Calu3 (cell line): ENCODE results near the gene MXRA8. TPM values are rescaled to one million over a fixed set of nuclear protein-coding genes. Genes with fewer than 3 reads are reported as not detected.

Experiments
- BruUV-seq: library from RNA; stranded (reverse); fragments of 400-500 nt; replicated peaks from 2 replicates; lab custom pipeline; 2021; lab: Mats Ljungman, UMichigan
- CTCF ChIA-PET: fragments of 300-600 bp; sonication (Branson Sonifier 250); formaldehyde crosslinking; loops from one replicate; lab custom pipeline; 2022; ENCODE audit warnings: antibody characterized with exemption; lab: Charles Lee
- DNase-seq: peaks from one replicate; pipeline ENCODE4 v3.0.0; 2022
- H3K27ac Mint-ChIP-seq: one replicate; pipeline ENCODE4 v1.8.0; 2022; ENCODE audit warnings: mixed read lengths; ENCODE audit not compliant: unreplicated experiment
- H3K27me3 Mint-ChIP-seq: one replicate; pipeline ENCODE4 v1.8.0; 2022; ENCODE audit warnings: mixed read lengths; ENCODE audit not compliant: unreplicated experiment
- H3K36me3 Mint-ChIP-seq: one replicate; pipeline ENCODE4 v1.8.0; 2022; ENCODE audit warnings: mild to moderate bottlenecking, moderate library complexity, mixed read lengths; ENCODE audit not compliant: insufficient read depth, unreplicated experiment
- H3K4me1 Mint-ChIP-seq: one replicate; pipeline ENCODE4 v1.8.0; 2022; ENCODE audit warnings: mild to moderate bottlenecking, low read depth, mixed read lengths; ENCODE audit not compliant: unreplicated experiment
- H3K4me3 Mint-ChIP-seq: one replicate; pipeline ENCODE4 v1.8.0; 2022; ENCODE audit warnings: mild to moderate bottlenecking, low read depth, moderate library complexity, mixed read lengths; ENCODE audit not compliant: unreplicated experiment
- H3K9me3 Mint-ChIP-seq: one replicate; pipeline ENCODE4 v1.8.0; 2022; ENCODE audit warnings: low read depth, mixed read lengths; ENCODE audit not compliant: unreplicated experiment
- CTCF ChIP-seq: fragments of 200-600 bp; IDR thresholded peaks from one replicate; pipeline ENCODE4 v1.8.0; 2022; ENCODE audit warnings: antibody characterized with exemption; ENCODE audit not compliant: unreplicated experiment
- intact Hi-C: fragments of 100-400 bp; cut with micrococcal nuclease; formaldehyde crosslinking; loops from one replicate; pipeline ENCODE4 v1.10.0; 2022; ENCODE audit not compliant: unreplicated experiment
- total RNA-seq: library from RNA; stranded (reverse); gene quantifications from 2 replicates; pipeline ENCODE4 v1.2.3, GENCODE V29; 2022

MXRA8 gene
- total RNA-seq, 1 experiment from 2014 or later: not detected

- no peaks in the 10 kb centered on the region for H3K9me3 Mint-ChIP-seq
- BruUV-seq: no TSS peak
- CTCF ChIA-PET: no interaction called here
- H3K4me1 Mint-ChIP-seq: no peaks in the 10 kb centered on the region
- DNase-seq: no peak
- H3K27ac Mint-ChIP-seq: no peak overlapping the region
- no peaks in the 10 kb centered on the region for H3K27me3 Mint-ChIP-seq
- TF ChIP-seq CTCF: no peak
- intact Hi-C loops: no loop called here
- peaks cover 75% of the 10 kb centered on the region for H3K36me3 Mint-ChIP-seq
- no peak overlapping the region for H3K4me3 Mint-ChIP-seq
These were observed 35.1 kb upstream of the MXRA8 start for GRCh38 chr1:1393428-1393827.

GRCh38 chr1:1393014-1393413, 34.7 kb upstream of the MXRA8 start:
- Mint-ChIP-seq H3K27me3 (no peaks in the 10 kb centered on the region), H3K27ac (no peak overlapping the region), H3K36me3 (peaks cover 74% of the 10 kb centered on the region), H3K4me1 (no peaks in the 10 kb centered on the region), H3K4me3 (no peak overlapping the region), H3K9me3 (no peaks in the 10 kb centered on the region)
- no peak for DNase-seq
- CTCF ChIA-PET: no interaction called here
- no peak for TF ChIP-seq CTCF
- intact Hi-C loops: no loop called here
- BruUV-seq: no TSS peak

DNA sequence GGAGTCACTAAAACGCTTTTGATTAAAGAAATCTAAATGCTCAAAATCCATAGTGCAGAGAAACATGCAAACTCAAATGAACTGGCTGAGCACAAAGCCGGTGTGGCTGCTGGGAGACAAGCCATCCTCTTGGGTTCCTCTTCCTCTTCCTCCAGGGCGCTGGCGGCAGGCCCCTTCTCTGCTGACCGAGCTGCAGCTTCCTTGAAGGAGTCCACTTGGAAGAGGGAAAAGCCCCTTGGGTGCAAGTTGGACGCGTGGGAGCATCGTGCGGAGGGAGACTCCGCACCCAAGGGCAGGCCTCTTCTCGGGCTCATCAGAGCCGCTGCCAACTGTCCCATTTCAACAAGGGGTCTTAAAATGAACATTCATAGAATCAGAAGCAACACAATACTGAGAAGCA, 32.9 kb upstream of the MXRA8 start:
- intact Hi-C loops: no loop called here
- Mint-ChIP-seq H3K27me3 (no peaks in the 10 kb centered on the region), H3K27ac (no peak overlapping the region), H3K36me3 (peaks cover 74% of the 10 kb centered on the region), H3K9me3 (no peaks in the 10 kb centered on the region), H3K4me3 (no peak overlapping the region), H3K4me1 (no peaks in the 10 kb centered on the region)
- no peak for TF ChIP-seq CTCF
- TSS peak; percentile 2 for BruUV-seq
- no peak for DNase-seq
- CTCF ChIA-PET: no interaction called here

DNA sequence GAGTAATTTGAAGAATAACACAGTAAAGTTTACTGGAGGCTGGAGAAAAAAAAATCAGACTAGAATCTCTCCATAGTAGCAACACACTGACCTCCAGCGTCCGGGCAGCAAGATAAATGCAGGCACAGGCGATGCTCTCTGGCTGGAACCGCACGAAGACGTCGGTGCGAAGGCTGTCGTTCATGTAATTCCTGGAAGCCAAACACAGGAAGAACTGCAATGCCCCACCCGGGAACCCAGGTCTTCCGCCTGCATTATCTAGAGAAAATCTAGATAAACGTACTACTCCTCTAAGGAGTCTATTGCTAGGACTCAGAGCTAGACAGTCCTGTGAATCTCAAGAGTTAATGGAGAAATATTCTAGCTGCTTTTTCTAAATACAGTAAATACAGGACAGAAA, 32.3 kb upstream of the MXRA8 start:
- CTCF ChIA-PET: no interaction called here
- no peak overlapping the region for H3K27ac Mint-ChIP-seq

More for the DNA sequence above, 32.3 kb upstream of the MXRA8 start:
- DNase-seq: no peak
- H3K4me3 Mint-ChIP-seq: no peak overlapping the region
- no peak for TF ChIP-seq CTCF
- no peaks in the 10 kb centered on the region for H3K4me1 Mint-ChIP-seq
- no TSS peak for BruUV-seq
- no peaks in the 10 kb centered on the region for H3K9me3 Mint-ChIP-seq
- intact Hi-C loops: no loop called here
- peaks cover 76% of the 10 kb centered on the region for H3K36me3 Mint-ChIP-seq
- H3K27me3 Mint-ChIP-seq: no peaks in the 10 kb centered on the region
